ENCODE measurements around the gene LYPD6B.

LYPD6B gene

GRCh38 chr2:149122516-149122915, 84.0 kb downstream of the LYPD6B start:
- DNase-seq (ENCODE audit: low read depth), result no peak

- DNase-seq (ENCODE audit: low read depth), result no peak
Measured at GRCh38 chr2:149125031-149125725, 86.7 kb downstream of the LYPD6B start.

GRCh38 chr2:149129433-149129832, 90.9 kb downstream of the LYPD6B start:
- DNase-seq (ENCODE audit: low read depth), result no peak

GRCh38 chr2:149132339-149132738, 93.8 kb downstream of the LYPD6B start:
- DNase-seq (ENCODE audit: low read depth), result no peak

- DNase-seq (ENCODE audit: low read depth), result no peak
Measured at GRCh38 chr2:149132901-149133300, 94.4 kb downstream of the LYPD6B start.

- no peak for DNase-seq (ENCODE audit: low read depth)
Measured at GRCh38 chr2:149134335-149134923, 95.9 kb downstream of the LYPD6B start.

GRCh38 chr2:149136111-149136510, 97.6 kb downstream of the LYPD6B start:
- DNase-seq (ENCODE audit: low read depth), result no peak

GRCh38 chr2:149141046-149141445, 102.5 kb downstream of the LYPD6B start:
- DNase-seq (ENCODE audit: low read depth), result no peak

GRCh38 chr2:149143734-149144133, 105.2 kb downstream of the LYPD6B start:
- no peak for DNase-seq (ENCODE audit: low read depth)

- no peak for DNase-seq (ENCODE audit: low read depth)
Measured at GRCh38 chr2:149145314-149146295, 107.1 kb downstream of the LYPD6B start.

GRCh38 chr2:149146876-149147275, 108.4 kb downstream of the LYPD6B start:
- no peak for DNase-seq (ENCODE audit: low read depth)

GRCh38 chr2:149148194-149149006, 109.9 kb downstream of the LYPD6B start:
- DNase-seq (ENCODE audit: low read depth), result no peak

GRCh38 chr2:149149007-149149297, 110.5 kb downstream of the LYPD6B start:
- no peak for DNase-seq (ENCODE audit: low read depth)

- no peak for DNase-seq (ENCODE audit: low read depth)
Measured at GRCh38 chr2:149152469-149152953, 114.0 kb downstream of the LYPD6B start.

GRCh38 chr2:149155196-149155969, 116.9 kb downstream of the LYPD6B start:
- no peak for DNase-seq (ENCODE audit: low read depth)

GRCh38 chr2:149155988-149156387, 117.5 kb downstream of the LYPD6B start:
- no peak for DNase-seq (ENCODE audit: low read depth)

- DNase-seq (ENCODE audit: low read depth), result no peak
Measured at GRCh38 chr2:149156971-149157740, 118.7 kb downstream of the LYPD6B start.

- DNase-seq (ENCODE audit: low read depth), result no peak
Measured at GRCh38 chr2:149158957-149159356, 120.5 kb downstream of the LYPD6B start.

GRCh38 chr2:149160195-149160594, 121.7 kb downstream of the LYPD6B start:
- no peak for DNase-seq (ENCODE audit: low read depth)

GRCh38 chr2:149160701-149161217, 122.3 kb downstream of the LYPD6B start:
- no peak for DNase-seq (ENCODE audit: low read depth)

Measured in activated T-cell treated with anti-CD3 and anti-CD28 coated beads for 24 hours (primary cell).